GM12878 (cell line): ENCODE results near the gene DPYSL3.

Experiments
- RELA ChIP-seq: fragments of 450-650 bp; IDR thresholded peaks from 2 replicates; pipeline ENCODE4 v1.8.0; 2014; ENCODE audit warnings: borderline replicate concordance; ENCODE audit not compliant: partially characterized antibody
- TF ChIP-seq, protein P1 (sequence below), 3 experiments: IDR thresholded peaks in 2 of 3; conservative IDR thresholded peaks in 1 of 3; 2 replicates each; pipeline ENCODE4 v1.5.1; 2011; ENCODE audit warnings: low read depth in 3 of 3, low read length in 3 of 3, mild to moderate bottlenecking in 3 of 3, control low read depth in 2 of 3, moderate library complexity in 2 of 3, inconsistent platforms in 1 of 3, mixed read lengths in 1 of 3; ENCODE audit not compliant: control insufficient read depth in 2 of 3, insufficient read depth in 1 of 3; ENCODE audit errors: extremely low read depth in 1 of 3

DNA sequence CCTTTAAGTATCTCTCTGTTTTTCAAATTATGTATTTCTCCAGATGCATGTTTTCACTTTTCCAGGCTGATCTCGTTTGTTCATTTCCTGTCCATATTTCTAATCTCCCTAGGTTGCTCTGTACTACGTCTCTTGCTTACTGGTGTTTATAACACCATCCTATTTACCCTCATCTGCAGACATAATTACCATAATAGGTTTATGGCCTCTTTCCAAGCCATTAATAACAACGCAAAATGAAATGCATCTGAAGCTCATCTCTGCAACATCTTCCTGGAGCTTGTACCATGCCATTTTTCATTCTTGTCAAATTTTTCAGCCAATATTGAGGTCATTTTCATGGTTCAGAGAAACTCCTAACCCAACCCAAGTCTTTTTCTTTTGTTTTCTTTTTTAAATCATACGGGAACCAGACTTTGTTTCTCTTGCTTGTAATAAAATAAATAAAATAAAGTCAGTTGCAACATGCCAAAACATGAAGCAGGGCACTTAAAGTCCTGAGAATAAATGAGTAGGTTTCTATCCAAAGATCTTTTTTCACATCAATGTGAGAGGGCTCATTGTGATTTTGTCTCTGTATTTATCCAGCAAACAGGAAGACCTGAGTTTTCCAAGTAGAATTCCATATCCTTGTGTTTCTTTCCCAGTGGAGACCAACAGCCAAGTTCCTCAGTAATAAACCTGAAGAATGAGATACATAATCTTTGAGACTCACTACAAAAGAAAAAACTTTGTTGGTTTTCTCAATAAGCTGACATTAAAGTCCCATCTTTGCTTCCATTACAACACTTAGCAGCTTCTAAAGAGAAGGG lies 37.0 kb downstream of the DPYSL3 start:
- TF ChIP-seq, protein P1, sequence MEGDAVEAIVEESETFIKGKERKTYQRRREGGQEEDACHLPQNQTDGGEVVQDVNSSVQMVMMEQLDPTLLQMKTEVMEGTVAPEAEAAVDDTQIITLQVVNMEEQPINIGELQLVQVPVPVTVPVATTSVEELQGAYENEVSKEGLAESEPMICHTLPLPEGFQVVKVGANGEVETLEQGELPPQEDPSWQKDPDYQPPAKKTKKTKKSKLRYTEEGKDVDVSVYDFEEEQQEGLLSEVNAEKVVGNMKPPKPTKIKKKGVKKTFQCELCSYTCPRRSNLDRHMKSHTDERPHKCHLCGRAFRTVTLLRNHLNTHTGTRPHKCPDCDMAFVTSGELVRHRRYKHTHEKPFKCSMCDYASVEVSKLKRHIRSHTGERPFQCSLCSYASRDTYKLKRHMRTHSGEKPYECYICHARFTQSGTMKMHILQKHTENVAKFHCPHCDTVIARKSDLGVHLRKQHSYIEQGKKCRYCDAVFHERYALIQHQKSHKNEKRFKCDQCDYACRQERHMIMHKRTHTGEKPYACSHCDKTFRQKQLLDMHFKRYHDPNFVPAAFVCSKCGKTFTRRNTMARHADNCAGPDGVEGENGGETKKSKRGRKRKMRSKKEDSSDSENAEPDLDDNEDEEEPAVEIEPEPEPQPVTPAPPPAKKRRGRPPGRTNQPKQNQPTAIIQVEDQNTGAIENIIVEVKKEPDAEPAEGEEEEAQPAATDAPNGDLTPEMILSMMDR (IDR thresholded peaks at IDR 0.05 in 2 of 3, conservative IDR thresholded peaks at IDR 0.05 in 1 of 3; ENCODE audit: control insufficient read depth in 2 of 3, extremely low read depth in 1 of 3, insufficient read depth in 1 of 3, low read depth in 3 of 3, low read length in 3 of 3) = no peak
- TF ChIP-seq RELA = no peak
